ENCODE results near the gene EZR.

EZR gene

DNA sequence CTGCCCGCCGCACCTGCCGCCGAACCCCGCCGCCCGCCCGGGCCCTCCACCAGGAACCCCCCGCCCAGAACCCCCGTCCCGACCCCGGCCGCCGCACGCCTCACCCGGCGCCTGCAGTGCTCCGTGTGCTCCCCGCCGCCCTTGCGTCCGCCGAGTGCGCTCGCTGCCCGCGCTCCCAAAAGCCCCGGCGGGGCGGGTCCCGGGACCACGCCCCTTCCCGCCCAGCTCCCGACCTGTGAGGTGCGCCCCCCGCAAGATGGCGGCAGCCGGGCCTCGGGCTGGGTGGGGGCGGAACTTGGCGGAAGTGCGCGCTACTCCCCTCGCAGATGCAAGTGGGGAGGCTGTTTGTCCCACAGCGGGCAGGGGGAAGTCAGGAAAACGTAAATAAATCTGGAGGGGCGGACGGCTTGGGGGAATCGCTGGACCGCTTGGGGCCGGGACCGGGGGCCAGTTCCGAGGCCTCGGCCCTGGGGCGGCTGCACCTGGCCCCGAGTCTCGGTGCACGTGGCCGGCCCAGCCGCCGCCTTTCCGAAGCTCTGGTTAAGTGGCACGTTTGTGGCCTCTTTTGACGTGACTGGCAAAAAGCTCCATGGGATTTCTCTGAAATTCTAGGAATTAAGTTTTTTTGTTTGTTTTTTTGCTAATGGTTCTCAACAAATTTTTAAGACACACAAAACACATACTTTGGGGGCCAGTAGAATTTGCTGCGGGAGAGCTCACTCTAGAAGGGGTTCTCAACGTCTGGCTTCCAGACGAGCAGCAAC, at the start of gene EZR:
TSS of gene EZR (minus strand) at position 156 of the 764 bp plus-strand sequence. CDS start 1,275 bp downstream, outside the sequence.
- peak; percentile 73 to 86 for DNase-seq

DNA sequence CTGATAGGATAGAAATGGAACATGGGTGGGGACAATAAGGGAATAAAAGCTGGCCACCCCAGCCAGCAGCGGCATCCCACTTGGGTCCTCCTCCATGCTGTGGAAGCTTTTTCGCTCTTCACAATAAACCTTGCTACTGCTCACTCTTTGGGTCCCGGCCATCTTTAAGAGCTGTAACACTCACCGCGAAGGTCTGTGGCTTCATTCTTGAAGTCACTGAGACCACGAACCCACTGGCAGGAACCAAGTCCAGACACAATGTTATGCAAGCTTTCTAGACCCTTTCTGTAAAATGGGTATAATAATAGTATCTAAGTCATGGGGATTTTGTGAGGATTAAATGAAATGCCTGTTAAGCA, 48.9 kb upstream of the EZR start:
- no peak for DNase-seq

DNA sequence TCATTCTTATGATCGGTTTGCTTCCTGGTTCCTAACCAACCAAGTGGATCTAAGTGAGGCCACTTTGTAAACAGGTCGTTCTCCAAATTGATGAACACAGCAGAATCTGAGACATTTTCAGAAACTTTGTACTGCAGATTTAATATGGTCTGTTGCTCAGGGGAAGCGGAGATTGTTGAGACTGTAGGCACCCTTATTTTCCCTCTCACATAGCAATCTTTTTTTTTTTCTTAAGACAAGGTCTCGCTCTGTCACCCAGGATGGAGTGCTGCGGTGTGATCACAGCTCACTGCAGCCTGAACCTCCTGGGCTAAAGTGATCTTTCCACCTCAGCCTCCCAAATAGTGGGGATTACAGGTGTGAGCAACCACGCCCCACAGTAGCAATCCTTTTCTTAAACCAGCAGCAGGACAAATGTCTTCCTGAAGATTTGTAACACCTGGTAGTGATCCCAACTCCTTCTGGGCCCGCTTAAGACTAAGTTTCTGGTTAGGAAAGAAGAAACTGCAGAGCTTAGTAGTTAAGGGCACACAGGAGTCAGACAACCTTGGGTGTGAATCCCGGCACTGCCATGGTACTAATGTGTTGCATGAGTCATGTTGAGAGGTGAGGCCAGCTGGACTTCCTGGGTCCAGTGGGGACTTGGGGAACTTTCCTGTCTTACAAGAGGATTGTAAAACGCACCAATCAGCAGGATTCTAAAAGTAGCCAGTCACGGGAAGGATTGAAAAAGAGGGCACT, 48.4 kb upstream of the EZR start:
- no peak for DNase-seq

DNA sequence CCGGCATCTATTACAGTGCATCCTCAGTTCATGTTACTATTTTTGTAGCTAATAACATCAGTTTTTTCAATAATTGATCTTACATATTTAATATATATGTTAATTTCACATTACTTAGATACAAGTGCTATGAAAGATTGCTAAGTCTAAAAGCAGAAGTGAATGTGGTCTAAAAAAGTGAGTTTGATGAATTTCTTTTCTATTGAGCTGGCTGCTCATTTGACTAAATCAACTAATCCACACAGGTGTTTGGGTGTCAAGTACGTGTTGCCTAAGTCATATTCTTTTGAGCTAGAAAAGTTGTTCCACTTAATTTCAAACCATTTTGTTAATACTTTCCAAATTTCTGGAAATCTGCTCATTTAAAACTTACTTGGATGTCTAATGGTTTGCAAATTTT, 46.6 kb upstream of the EZR start:
- DNase-seq, result no peak

DNA sequence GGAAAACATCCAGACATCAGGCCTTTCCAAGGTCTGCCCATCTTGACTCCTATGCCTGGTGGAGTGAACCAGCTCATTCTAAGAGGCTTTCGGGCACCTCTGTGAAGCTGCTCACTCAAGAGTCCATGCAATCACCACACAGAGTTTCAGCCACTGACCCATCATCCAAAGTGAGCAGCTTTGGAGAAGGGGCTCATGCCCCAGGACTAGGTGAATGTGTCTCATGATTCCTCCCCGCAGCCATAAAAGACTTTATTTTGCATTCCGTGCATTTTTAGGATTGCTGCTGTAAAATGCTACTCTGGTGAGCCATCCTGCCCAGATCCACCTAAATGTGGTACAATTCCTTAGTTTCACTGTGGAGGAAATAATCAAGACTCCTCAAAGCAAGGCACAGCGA, 44.5 kb upstream of the EZR start:
- DNase-seq, result no peak

DNA sequence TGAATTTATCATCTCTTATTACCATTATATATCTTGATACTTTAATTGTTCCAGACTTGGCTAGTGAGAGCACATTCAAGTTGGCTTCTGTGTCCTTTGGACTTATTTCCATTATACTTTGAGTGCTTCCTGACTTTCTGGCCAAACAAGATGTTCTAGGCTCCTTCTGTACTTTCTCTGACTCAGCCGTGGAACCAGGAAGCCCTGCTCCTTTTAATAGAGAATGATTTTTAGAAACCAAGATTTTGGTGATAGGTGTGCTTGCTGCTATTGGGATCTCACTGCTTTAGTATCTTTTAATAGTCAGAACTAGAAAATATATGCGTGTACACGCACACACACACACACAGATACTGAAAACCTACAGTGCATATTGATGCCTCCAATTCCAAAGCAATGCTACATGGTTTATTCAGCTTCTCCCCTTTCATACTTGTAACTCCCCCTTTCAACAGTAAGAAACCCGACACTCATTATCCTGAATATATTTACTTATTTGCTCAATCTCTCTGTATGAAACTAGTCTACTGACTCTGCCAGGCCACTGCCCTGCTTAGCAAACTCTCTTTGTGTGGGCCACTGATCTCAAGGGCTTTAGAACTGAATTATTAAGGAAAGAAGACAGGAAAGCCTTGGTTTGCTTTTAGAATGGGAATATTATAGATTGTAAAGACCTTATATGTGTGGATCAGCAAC, 42.7 kb upstream of the EZR start:
- no peak for DNase-seq

DNA sequence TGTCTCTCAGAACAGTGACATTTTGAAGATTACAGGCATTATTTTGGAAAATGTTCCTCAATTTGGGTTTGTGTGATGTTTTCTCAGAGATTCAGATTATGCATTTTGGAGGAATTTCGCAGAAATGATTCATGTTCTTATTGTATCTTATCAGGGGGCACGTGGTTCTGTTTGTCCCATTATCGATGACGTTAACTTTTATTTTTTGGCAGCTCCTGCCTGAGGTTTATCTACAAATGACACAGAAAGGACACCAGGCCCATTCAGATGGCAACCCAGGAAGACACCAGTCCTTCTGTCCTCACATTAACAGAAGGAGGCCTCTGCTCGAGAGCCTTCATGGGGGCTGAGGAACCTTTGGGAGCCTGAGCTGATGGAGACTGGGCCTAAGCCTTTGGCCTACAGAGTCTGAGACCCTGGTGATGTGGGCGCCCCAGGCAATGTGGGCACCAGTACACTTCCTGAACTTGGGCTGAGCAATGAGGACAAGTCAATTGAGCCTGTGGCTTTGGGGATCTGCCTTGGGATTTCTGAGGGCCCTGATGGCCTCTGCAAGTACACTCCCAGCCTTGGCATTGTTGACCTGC, 41.2 kb upstream of the EZR start:
- DNase-seq, result no peak

DNA sequence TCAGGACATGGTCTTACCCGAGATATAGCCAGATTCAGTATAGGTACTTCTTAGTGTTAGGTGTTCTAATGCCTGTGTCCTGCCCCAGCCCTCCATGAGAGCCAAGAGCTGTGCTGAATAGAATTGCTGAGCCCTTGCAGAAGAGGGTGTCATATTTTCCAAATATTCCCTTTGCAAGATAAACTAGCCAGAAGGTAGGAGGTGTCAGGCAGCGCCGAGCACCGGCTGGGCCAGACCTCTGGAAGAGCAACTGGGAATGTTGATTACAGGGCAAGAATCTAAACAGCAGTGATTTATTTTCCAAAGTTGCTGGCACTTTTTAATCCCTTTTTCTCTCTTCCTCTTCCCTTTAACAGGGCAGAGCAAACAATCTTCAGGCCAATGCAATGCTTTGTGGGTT, 37.1 kb upstream of the EZR start:
- no peak for DNase-seq

DNA sequence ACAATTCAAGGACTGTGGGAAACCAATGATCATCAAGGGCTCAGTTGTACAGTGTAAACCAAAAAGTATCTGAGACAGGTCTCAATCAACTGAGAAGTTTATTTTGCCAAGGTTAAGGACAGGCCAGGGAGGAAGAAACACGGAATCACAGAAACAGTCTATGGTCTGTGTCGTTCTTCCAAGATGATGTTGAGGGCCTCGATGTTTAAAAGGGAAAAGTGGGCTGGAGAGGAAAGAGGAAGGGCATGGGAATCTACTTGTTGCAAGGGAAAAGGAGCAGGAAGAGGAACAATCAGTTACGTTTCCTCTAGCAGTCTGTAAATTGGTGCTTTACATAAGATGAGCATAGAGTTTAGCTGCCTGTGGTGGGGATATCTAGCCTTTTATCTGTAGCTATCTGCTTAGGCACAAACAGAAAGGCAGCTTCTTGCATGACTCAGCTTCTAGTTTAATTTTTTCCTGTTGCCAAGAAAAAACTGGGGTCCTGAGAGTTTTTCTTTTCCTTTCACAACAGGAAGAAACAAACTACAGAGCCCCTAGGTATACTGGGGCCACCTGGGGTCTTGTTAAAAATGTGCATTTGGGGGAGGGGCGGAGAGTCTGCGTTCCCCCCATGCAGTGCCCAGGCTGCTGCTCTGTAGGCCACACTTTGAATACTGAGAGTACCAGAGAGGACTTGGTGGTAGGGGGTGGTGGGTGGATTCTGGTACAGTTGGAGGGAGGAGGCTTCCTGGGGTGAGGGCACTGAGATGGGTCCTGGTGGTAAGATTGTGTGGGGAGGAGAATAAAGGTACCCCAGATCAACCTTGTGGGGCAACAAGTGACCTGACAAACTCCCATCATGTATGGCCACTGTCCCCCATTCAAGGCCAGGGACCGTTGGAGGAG, 35.3 kb upstream of the EZR start:
- DNase-seq, result no peak

DNA sequence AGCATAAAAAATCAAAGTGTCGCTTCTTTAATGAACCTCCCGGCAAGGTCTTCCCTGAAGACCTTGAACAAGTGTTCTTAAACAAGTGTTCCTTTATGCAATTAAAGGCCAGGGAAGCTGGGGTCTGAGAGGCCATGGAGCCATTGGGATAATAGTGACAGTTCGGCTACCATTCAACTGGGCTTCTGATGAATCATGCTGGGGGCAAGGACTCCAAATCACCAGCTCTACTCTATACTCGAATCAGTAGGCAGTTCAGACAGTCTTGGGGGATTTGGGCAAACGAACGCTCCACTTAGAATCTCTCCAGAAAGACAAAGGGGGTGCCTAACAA, 34.7 kb upstream of the EZR start:
- no peak for DNase-seq

DNA sequence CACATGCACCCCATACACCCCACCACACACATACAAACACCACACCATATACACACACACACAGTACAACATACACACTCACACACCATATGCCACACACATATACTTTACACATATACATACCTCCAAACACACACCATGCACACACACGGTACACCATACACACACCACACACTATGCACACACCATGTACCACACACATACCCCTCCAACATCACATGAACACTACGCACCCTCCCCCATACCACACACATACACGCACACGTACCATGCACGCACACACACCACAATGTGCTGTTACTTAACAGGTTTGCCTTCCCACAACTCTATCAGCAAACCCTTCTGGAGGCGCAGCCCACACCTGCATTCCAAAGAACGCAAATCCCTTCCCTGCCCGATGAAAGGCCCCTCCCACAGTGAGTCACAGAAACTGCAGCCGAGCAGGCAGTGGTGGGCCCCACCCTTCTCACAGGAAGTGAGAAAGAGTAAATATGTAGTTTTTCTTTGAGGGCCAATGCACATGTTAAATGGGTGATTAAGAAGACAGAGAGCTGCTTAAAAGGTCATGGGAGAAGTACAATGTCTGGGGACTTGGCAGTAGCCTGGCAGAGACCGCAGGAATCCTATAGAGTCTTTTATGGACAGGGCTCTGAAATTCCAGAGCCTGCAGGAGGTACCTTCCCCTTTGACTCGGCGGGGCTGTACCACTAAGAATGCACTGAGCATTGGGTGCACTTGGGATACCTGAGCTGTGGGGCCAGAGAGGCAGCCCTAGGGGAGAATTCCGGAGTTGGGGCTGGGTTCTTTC, 34.1 kb upstream of the EZR start:
- DNase-seq, result no peak

DNA sequence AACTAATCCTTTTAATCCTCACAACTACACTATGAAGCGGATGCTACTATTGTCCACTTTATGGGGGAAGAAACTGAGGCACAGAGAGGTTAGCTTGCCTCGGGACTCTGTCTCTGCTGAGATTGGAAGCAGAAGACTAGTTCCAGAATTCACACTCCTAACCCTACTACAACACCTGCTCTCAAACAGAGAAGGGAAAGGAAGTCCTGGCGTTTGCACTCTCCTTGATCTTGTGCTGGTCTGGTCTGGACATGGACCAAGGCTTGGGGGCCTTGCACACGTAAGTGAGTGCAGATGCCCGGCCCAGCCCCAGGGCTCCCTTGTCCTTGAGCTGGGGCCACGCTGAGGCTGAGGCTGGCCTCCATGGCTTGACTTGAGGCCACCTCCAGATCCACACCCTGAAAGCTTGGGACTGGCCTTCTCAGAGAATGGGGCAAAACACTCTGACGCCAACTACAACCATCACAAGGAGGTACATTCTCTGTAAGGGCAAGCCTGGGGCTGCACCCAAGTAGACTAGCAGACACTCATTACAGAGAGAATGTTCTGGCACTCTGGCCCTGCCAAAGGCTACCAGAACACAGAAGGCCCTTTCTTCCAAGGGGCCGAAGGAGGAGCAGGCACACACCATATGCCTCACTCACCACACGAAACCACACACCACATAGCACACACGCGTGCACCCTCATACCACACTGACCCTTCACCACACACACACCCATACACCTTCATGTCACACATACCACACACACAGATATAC, 33.3 kb upstream of the EZR start:
- DNase-seq, result no peak

DNA sequence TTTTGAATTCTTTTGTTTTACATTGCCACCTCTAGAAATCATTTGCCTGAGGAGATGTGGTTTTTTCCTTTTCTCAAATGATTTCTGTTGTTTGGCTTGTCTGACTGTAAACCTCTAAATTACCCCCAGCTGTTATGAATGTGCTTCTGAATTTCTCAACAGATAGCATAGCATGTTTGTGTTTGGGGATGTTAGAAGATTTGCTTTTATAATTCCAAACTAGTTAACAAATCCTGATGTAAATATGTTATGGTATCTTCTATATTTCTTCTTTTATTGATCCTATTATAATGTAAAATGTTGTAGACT, 31.6 kb upstream of the EZR start:
- DNase-seq, result no peak

DNA sequence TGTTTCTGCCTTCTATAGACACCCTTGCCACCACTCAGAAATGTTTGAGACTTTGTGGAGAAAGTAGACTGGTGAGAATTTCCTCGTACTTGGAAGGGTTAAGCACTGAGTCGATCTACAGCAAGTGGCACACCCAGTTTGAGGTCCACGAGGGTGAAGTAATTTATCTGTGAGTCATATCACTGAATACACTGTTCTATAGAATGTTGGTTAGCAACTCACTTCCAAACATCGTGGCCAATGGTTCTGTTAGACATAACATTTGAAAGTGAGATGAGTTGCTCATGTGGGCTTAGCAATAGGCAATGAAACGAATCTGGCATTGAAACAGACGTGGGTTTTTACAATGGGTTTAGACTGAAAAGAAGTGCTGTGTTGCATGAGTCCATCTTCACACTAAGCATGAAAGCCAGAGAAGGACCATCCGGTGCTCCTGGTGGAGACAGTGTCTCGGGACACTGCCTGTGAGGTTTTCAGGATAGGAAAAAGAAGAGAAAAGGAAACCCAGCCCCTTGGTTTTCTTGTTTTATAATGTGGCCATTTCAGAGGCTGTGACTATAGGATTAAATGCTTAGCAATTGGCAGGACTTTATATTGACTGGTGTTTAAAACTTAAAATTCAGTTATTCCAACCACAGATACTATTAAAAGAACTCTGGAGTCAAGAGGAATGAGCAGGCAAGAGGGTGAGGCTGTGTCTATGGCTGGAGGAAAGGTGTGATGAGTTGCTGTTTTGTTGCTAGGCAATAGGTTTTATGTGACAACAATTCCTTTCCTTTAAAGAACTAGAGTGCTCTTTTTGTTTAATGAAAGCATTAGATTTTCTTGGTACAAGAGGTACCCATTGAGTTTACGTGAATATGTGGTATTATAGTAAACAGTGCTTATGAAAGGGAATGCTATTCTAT, 31.0 kb upstream of the EZR start:
- DNase-seq, result no peak

DNA sequence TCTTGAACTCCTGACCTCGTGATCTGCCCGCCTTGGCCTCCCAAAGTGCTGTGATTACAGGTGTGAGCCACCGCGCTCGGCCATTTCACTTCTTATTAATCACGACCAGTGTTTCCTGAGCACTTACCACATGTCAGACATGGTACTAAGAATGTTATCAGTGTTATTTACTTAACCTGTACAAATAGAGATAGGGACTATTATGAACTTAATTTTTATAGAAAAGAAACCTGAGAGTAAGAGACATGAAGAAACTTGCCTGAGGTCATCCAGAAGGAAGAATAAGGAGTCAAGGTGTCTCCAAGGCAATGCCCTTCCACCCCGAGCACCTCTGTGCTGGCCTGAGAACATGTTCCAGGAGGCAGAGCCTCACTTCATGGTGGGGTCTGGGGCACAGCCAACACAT, 29.3 kb upstream of the EZR start:
- DNase-seq, result no peak

DNA sequence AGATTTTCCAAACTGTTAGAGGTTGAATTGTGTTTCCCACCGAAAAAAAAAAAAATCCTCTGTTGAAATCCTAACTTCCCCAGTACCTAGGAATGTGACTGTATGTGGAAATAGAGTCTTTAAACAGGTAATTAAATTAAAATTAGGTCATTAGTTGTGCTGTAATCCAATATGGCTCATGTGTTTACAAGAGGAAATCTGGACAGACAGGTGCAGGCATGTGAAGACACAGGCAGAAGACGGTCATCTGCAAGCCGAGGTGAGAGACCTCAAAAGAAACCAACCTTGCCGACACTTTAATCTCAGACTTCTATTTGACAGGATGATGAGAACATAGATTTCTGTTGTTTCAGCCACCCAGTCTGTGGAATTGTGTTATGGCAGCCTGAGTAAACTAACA, 28.6 kb upstream of the EZR start:
- no peak for DNase-seq

DNA sequence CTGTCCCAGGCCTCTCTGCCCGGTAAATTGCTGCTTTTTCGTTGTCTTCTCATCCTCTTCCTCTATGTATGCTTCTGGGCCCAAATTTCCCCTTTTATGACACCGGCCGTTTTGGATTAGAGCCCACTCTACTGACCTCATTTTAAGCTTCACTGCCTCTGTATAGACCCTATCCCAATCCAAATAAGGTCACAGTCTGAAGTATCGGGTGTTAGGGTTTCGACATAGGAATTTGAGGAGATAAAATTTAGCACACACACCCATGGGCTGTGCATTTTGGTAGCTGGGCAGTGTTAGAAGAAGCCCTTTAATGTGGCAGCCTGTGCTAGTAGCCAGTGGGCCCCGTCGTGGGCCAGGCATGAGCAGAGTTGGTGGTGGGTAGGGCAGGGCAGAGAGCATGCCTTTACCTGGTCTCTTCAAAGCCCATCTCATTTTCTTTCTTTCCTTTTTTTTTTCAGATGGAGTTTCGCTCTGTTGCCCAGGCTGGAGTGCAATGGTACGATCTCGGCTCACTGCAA, 27.9 kb upstream of the EZR start:
- DNase-seq, result no peak

DNA sequence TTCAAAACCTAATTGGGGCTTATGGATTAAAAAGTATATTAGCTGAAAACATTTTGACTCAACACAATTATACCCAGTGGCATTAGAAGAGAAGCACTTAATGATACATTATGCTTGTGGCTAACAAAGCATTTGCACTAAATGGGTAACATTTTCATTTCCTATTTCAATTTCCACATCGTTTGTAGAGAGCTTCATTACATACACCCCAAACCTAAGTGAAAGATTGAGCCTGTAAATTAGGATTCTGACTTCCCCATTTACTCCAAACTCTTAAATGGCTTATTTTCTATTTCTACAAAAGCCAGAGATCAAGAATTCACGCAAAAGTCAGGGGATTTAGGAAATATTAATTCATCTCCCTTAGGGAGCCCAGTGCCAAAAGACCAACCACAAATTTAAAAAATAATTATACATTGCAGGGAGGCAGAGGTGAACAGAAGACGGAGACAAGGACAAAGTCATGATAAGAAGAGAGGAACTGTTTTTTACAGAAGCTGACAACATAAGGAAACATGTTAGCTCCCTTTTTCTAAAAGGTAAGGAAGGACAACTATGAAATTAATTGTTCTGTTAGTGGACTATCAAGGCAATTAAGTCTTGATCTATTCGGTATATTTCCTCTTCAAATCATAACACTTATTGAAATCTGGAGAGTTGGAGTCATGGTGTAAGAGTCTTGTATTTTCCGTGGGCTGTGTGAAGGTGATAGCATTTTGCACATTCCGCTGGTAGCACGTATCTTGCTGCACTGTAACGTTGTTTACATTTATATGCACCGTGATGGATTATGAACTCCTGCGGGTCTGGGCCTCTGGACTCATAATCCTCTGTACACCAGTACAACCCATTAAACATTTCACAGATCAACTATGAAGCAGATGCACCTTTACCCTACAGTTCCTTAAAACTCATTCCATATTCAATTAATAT, 24.8 kb upstream of the EZR start:
- DNase-seq, result no peak

DNA sequence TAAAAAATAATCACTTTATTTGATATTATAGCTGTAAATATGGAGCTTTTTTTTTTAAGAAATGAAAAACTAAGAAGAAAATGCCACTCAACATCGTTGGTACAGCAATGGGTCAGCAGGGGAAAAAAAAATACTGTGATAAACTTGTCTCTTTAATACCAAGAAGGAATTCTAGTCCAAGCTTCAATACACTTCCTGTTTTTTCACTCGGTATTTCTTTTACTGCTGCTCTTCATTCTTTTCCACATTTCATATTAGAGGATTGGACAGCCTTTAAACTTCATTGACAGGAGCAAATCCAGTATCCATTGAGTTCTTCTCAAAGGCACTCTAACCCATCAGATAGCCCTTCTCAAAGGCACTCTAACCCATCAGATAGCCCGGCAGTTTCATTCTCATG, 22.2 kb upstream of the EZR start:
- DNase-seq, result no peak

All from NCI-H1930 (cell line).